NCI-H1105 treated with DMSO at 0.1 percent for 48 hours (cell line): ENCODE measurements around the gene SET.
"Not testable (repeated sequence)": the region's sequence is repeated elsewhere in the genome, so short reads cannot be mapped to it uniquely, and the experiment has no call there.

Experiments
- DNase-seq: peaks from one replicate; lab custom pipeline; 2025; lab: John Stamatoyannopoulos, UW

Gene SET

DNA sequence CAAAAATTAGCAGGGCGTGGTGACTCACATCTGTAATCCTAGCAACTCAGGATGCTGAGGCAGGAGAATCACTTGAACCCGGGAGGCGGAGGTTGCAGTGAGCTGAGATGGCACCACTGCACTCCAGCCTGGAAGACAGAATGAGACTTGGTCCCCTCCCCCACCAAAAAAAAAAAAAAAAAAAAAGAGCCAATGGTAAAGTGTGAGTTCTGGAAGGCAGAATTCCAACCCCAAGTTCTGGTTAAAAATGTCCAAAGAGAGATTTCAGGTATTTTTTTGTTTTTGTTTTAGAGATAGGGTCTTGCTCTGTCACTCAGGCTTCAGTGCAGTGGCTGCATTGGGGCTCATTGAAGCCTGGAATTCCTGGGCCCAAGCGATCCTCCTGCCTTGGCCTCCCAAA lies 1.6 kb upstream of the SET start:
- DNase-seq, result no peak

GRCh38 chr9:128689293-128689774 lies 312 bp downstream of the SET start:
- no peak for DNase-seq

GRCh38 chr9:128689820-128690683 lies 1.0 kb downstream of the SET start:
- DNase-seq, result peak; percentile 14

- DNase-seq, result no peak
Observed at GRCh38 chr9:128690684-128691034, 1.6 kb downstream of the SET start.

DNA sequence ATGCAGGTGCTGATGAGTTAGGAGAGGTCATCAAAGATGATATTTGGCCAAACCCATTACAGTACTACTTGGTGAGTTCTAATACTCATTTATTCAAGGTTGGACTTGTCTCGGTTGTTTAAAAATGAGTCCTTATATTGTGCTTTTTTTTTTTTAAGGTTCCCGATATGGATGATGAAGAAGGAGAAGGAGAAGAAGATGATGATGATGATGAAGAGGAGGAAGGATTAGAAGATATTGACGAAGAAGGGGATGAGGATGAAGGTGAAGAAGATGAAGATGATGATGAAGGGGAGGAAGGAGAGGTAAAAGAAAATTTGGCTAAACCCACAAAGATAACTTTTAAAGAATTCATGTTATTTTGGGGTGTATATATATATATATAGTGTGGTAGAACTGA lies 4.7 kb downstream of the SET start:
- not testable (repeated sequence) for DNase-seq

- no peak for DNase-seq
Observed at GRCh38 chr9:128694344-128694743, 5.3 kb downstream of the SET start.

DNA sequence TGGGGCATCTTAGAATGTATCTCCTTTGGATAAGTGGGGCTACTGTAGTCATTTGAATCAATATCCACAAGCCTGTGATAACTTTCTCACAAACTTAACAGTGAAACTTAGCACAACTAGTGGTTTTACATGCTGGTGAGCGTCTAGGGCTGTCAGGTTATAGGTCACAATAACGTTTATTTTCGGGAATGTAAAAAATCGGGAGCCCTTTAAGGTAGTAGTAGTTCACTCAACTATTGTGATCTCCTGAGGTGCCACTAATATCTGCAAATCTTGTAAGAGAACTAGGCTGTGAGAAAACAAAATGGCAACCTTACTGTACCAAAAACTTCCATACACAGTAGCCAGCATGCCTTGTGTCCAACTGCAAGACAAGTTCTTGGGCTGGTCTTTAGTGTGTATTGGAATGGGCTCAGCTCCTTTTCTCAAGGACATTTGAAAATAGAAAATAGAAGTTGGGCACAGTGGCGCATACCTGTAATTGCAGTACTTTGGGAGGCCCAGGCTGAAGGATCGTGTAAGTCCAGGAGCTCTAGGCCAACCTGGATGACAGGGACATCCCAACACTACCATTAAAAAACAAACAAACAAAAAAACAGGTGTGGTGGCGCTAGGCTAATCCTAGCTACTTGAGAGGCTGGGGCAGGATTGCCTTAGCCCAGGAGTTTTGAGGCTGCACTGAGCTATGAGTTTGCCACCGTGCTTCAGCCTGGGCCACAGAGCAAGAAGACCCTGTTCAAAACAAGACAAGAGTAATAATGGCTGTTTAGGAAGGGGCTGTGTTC lies 8.1 kb downstream of the SET start:
- DNase-seq, result no peak

DNA sequence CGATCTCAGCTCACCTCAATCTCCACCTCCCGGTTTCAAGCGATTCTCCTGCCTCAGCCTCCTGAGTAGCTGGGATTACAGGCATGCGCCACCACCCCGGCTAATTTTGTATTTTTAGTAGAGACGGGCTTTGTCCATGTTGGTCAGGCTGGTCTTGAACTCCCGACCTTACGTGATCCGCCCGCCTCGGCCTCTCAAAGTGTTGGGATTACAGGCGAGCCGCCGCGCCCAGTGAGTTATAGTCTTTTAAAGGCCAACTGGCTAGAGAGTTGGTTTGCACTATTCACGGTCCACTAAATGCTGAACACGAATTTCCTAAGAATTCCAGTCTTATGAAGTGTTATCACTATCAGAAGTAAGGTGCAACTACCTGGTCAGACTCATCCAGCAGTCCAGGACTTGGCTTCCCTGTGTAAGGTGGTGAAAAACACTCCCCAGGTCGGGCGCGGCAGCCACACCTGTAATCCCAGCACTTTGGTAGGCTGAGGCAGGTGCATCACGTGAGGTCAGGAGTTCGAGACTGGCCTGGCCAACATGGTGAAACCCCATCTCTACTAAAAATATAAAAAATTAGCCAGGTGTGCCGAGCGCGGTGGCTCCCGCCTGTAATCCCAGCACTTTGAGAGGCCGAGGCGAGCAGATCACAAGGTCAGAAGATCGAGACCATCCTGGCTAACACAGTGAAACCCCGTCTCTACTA lies 10.2 kb downstream of the SET start:
- not testable (repeated sequence) for DNase-seq

DNA sequence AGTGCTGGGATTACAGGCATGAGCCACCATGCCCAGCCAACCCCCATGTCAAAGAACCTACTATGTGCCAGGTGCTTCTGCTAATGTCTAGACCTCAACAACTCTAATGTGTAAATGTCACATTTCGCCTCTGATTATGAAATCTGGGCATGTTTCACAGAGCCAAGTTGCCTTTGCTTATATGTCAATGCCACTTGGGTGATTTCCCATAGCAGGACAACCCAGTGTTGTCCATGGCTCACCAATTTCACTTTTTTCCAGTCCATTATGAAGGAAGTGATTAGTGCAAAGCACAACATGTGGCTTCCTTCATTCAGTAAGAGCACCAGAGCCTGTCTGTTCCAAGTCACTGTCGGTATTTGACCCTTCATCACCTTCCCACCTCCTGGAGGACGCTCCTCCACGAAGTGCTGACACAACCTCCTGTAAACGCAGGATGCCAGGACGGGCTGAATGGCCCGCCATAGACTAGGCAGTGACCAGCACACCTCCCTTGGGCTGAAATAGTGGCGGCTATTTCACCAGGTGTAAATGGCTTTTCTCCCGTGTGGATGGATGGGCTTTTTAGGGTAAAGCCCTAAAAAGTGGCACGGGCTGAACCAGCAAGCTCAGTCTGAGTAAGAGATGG lies 12.3 kb downstream of the SET start:
- DNase-seq, result no peak

GRCh38 chr9:128702445-128702948 lies 13.5 kb downstream of the SET start, which contains the start of gene PKN3:
TSS of gene PKN3 (plus strand) at chr9:128702503. CDS start at chr9:128702916, 413 bp downstream.
- DNase-seq, result no peak

DNA sequence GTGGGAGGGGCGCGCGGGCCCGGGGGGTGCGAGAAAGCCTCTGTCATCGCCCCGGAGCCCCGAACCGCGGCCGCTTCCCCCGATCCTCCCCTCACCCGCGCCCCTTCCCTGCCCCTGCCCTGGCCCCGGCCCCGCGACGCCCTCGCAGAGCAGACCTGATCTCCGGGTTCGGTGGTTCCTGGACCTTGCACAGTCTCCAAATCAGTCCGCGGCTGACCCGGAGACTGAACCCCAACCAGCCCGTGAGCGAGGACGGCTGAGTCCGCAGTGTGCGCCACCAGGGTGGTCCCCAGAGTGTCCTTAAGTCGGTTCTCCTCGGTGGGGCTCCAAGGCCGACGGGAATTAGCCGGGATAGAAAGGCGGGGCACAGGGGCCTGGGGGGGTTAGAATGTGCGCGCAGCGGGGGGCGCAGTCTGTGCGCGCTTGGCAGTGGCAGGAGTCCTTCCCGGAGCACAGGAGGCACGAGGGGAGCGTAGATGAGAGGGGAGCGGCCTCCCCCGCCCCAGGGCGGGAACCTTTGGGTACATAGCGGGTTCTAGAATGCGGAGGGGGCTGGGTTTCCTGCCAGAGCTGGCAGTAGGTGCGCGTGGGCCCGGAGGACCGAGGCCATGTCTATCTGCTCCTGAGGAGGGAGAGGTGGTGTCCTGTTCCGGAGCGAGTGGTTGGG lies 14.1 kb downstream of the SET start:
- DNase-seq, result no peak

GRCh38 chr9:128703616-128704355 lies 14.8 kb downstream of the SET start:
- no peak for DNase-seq

DNA sequence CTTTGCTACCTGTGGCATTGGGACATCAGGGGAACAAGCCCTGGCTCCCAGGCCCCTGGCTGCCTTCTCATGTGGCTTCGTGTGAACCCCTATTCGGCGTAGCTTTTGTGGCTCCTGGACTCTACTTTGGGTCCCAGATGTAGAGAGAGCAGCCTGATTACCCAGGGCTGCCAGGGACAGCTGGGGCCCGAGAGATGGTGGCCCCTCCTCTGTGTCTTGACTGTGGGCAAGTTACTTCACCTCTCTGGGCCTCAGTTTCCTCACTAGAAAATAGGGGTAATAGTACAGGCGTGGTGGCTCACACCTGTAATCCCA lies 15.3 kb downstream of the SET start:
- DNase-seq, result no peak

DNA sequence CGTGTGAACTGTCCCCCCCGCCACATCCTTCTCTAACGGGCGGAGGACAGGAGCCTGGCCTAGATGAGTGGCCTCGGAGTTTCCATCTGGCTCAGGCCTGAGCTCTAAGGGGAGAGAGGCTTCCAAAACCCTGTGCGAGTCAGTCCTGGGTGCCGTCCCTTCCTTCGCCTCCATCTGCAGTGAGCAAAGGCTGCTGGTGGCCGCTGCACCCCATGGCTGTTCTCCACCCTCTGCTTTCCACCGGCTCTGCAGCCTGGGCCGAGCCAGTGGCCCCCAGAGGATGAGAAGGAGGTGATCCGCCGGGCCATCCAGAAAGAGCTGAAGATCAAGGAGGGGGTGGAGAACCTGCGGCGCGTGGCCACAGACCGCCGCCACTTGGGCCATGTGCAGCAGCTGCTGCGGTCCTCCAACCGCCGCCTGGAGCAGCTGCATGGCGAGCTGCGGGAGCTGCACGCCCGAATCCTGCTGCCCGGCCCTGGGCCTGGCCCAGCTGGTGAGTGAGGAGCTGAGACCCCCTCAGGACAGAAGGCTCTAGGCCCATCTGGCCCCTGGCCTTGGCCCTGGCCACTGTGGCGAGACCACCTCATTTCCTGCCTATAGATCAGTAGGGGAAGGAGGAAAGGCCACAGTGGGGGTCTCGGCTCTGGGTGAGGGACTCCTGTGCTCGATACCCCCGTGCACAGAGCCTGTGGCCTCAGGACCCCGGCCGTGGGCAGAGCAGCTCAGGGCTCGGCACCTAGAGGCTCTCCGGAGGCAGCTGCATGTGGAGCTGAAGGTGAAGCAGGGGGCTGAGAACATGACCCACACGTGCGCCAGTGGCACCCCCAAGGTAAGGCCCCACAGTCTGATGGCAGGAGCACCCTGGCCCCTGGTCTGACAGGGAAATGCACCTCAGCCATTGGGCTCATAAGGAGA lies 16.3 kb downstream of the SET start:
- DNase-seq, result no peak

- no peak for DNase-seq
Observed at GRCh38 chr9:128706045-128706444, 17.0 kb downstream of the SET start.

GRCh38 chr9:128706671-128707381 lies 17.8 kb downstream of the SET start:
- no peak for DNase-seq

DNA sequence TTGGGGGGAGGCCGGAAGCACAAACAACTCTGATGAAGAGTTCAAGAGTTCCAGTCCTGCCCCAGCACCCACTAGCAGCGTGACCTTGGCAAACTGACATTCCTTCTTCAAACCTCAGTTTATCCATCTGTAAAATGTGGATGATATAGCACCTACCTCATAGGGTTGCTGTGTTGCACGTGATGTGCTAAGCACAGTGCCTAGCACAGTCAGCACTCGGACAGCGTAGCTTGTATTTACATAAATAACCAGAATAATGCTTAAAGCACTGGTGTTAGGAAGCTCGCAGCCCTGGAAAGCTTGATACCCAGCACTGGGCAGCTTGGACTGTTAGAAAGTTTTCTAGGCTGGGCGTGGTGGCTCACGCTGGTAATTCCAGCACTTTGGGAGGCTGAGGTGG lies 18.4 kb downstream of the SET start:
- DNase-seq, result no peak

GRCh38 chr9:128712451-128713410 lies 23.7 kb downstream of the SET start:
- no peak for DNase-seq
